Measurements from ENCODE around the gene SPATA19.

SPATA19 gene

DNA sequence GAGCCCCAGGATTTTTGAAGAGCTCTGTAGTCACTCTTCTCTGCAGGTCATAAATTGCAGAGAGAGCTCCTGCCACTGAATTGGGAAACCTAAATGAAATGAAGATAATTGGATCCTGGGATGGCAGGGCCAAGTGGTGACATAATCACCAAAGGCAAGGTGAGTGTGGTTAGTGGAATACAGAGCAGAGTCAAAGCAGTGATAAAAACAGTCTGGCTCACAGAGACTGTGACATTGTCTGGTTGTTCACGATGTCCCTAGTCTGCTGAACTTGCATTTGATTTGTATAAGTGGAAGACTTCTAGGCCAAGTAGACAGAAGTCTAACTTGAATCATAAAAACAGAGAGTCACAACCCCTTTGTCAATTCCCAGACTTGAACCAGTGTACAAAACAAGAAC, 26.8 kb upstream of the SPATA19 start:
- Histone ChIP-seq H3K79me2 (ENCODE audit: insufficient read depth, low read length) (no peaks in the 10 kb centered on the region), H3K4me3 (ENCODE audit: low read length, poor library complexity, severe bottlenecking) (no peak overlapping the region), H3K36me3 (ENCODE audit: insufficient read depth, low read length) (no peaks in the 10 kb centered on the region)

DNA sequence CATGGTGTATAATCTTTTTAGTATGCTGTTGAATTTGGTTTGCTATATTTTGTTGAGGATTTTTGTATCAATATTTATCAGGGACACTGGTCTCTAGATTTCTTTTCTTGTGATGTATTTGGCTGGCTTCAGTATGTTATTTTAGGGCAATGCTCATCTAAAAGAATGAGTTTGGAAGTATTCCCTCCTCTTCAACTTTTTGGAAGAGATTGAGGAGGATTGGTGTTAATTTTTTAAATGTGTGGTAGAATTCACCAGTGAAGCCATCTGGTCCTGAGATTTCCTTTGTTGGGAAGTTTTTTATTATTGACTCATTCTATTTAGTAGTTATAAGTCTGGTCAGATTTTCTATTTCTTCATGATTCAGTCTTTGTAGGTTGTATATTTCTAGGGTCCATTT, 22.1 kb upstream of the SPATA19 start:
- H3K36me3 ChIP-seq (ENCODE audit: insufficient read depth, low read length): no peaks in the 10 kb centered on the region
- TF ChIP-seq CTCF (conservative IDR thresholded peaks at IDR 0.05; ENCODE audit: low read length) (no peak), EZH2phosphoT487 (IDR thresholded peaks at IDR 0.05; ENCODE audit: borderline replicate concordance) (no peak)

More for the DNA sequence above, 26.8 kb upstream of the SPATA19 start:
- H3K9ac ChIP-seq (ENCODE audit: low read depth, low read length, poor library complexity, severe bottlenecking): no peak overlapping the region
- no peaks in the 10 kb centered on the region for H4K20me1 ChIP-seq (ENCODE audit: insufficient read depth, low read length, poor library complexity, severe bottlenecking)
- TF ChIP-seq EZH2phosphoT487 (IDR thresholded peaks at IDR 0.05; ENCODE audit: borderline replicate concordance) (no peak), CTCF (conservative IDR thresholded peaks at IDR 0.05; ENCODE audit: low read length) (no peak)
- H3K4me1 ChIP-seq (ENCODE audit: insufficient read depth, low read length, poor library complexity, severe bottlenecking): no peaks in the 10 kb centered on the region
- H3K4me2 ChIP-seq (ENCODE audit: low read depth, low read length, poor library complexity, severe bottlenecking): no peak overlapping the region
- H3K9me3 ChIP-seq (ENCODE audit: insufficient read depth, low read depth, low read length): peaks cover 13% of the 10 kb centered on the region; the same call in 1 of the 2 replicates
- H3K9me2 ChIP-seq (replicated peaks; ENCODE audit: low read depth, low read length): no peaks in the 10 kb centered on the region
- no peak overlapping the region for H2AFZ ChIP-seq (ENCODE audit: low read length)
- no peaks in the 10 kb centered on the region for H3K27me3 ChIP-seq (ENCODE audit: insufficient read depth, low read length, poor library complexity, severe bottlenecking)
- no peaks in the 10 kb centered on the region for H3F3A ChIP-seq (ENCODE audit: low read depth)

DNA sequence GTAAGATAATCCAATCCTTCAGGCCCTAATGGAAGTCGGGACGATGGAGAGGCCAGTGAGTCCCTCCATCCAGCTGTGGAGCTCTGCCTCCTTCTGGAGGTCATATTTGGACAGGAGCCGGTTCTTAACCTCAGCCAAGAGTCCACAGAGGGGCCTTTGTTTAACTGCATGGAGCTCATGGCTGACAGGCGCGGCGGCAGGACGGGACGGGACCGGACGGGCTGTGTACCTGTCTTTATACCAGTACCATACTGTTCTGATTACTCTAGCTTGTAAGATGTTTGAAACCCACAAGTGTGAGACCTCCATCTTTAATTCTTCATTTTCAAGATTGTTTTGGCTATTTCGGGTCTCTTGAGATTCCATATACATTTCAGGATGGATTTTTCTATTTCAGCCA, 20.2 kb upstream of the SPATA19 start:
- TF ChIP-seq CTCF (conservative IDR thresholded peaks at IDR 0.05; ENCODE audit: low read length): no peak
- no peak for TF ChIP-seq EZH2phosphoT487 (IDR thresholded peaks at IDR 0.05; ENCODE audit: borderline replicate concordance)
- H4K20me1 ChIP-seq (ENCODE audit: insufficient read depth, low read length, poor library complexity, severe bottlenecking): no peaks in the 10 kb centered on the region
- H3K4me2 ChIP-seq (ENCODE audit: low read depth, low read length, poor library complexity, severe bottlenecking): no peak overlapping the region

More for the DNA sequence above, 22.1 kb upstream of the SPATA19 start:
- no peak overlapping the region for H3K9ac ChIP-seq (ENCODE audit: low read depth, low read length, poor library complexity, severe bottlenecking)
- no peaks in the 10 kb centered on the region for H3K4me1 ChIP-seq (ENCODE audit: insufficient read depth, low read length, poor library complexity, severe bottlenecking)
- H3K4me3 ChIP-seq (ENCODE audit: low read length, poor library complexity, severe bottlenecking): no peak overlapping the region
- peaks cover 4% of the 10 kb centered on the region; the same call in 1 of the 2 replicates for H3K9me3 ChIP-seq (ENCODE audit: insufficient read depth, low read depth, low read length)
- no peaks in the 10 kb centered on the region for H3K9me2 ChIP-seq (replicated peaks; ENCODE audit: low read depth, low read length)
- no peaks in the 10 kb centered on the region for H3F3A ChIP-seq (ENCODE audit: low read depth)
- no peak overlapping the region for H3K4me2 ChIP-seq (ENCODE audit: low read depth, low read length, poor library complexity, severe bottlenecking)
- H3K27me3 ChIP-seq (ENCODE audit: insufficient read depth, low read length, poor library complexity, severe bottlenecking): no peaks in the 10 kb centered on the region
- no peaks in the 10 kb centered on the region for H3K79me2 ChIP-seq (ENCODE audit: insufficient read depth, low read length)
- no peaks in the 10 kb centered on the region for H4K20me1 ChIP-seq (ENCODE audit: insufficient read depth, low read length, poor library complexity, severe bottlenecking)
- H2AFZ ChIP-seq (ENCODE audit: low read length): no peak overlapping the region

More for the DNA sequence above, 20.2 kb upstream of the SPATA19 start:
- Histone ChIP-seq H3K9me2 (replicated peaks; ENCODE audit: low read depth, low read length) (no peaks in the 10 kb centered on the region), H3K27me3 (ENCODE audit: insufficient read depth, low read length, poor library complexity, severe bottlenecking) (no peaks in the 10 kb centered on the region), H3K9ac (ENCODE audit: low read depth, low read length, poor library complexity, severe bottlenecking) (no peak overlapping the region), H3F3A (ENCODE audit: low read depth) (no peaks in the 10 kb centered on the region), H3K9me3 (ENCODE audit: insufficient read depth, low read depth, low read length) (peaks cover 4% of the 10 kb centered on the region; the same call in 1 of the 2 replicates), H2AFZ (ENCODE audit: low read length) (no peak overlapping the region), H3K4me3 (ENCODE audit: low read length, poor library complexity, severe bottlenecking) (no peak overlapping the region), H3K4me1 (ENCODE audit: insufficient read depth, low read length, poor library complexity, severe bottlenecking) (no peaks in the 10 kb centered on the region), H3K36me3 (ENCODE audit: insufficient read depth, low read length) (no peaks in the 10 kb centered on the region), H3K79me2 (ENCODE audit: insufficient read depth, low read length) (no peaks in the 10 kb centered on the region)
